H9 (cell line): ENCODE results near the gene RAB26. TPM values are rescaled to one million over a fixed set of nuclear protein-coding genes. Genes with fewer than 3 reads are reported as not detected.
"Not testable (repeated sequence)": the region's sequence is repeated elsewhere in the genome, so short reads cannot be mapped to it uniquely, and the experiment has no call there.

ENCODE experiments used
- DNase-seq: peaks from one replicate; pipeline ENCODE4 v3.0.0-alpha.2; 2017
- H2AFZ ChIP-seq: one replicate; pipeline ENCODE4 v1.6.1; 2013; ENCODE audit warnings: mild to moderate bottlenecking, low read length, control low read depth, moderate library complexity
- H2AK5ac ChIP-seq: 2 replicates; pipeline ENCODE4 v1.6.1; 2013; ENCODE audit warnings: low read length, control low read depth, mixed read lengths; ENCODE audit not compliant: insufficient read length
- H2BK120ac ChIP-seq: one replicate; pipeline ENCODE4 v1.6.1; 2013; ENCODE audit warnings: low read depth, mild to moderate bottlenecking, low read length, control low read depth, inconsistent platforms; ENCODE audit not compliant: poor library complexity, severe bottlenecking
- H2BK12ac ChIP-seq: 2 replicates; pipeline ENCODE4 v1.6.1; 2013; ENCODE audit warnings: low read length, control low read depth, mixed read lengths, low read depth; ENCODE audit not compliant: insufficient read length
- H2BK15ac ChIP-seq: 2 replicates; pipeline ENCODE4 v1.6.1; 2013; ENCODE audit warnings: low read depth, low read length, control low read depth
- H2BK20ac ChIP-seq: one replicate; pipeline ENCODE4 v1.6.1; 2013; ENCODE audit warnings: low read depth, mild to moderate bottlenecking, low read length, control low read depth, inconsistent platforms; ENCODE audit not compliant: poor library complexity, severe bottlenecking
- H2BK5ac ChIP-seq: 2 replicates; pipeline ENCODE4 v1.6.1; 2013; ENCODE audit warnings: low read length, control low read depth, mixed read lengths; ENCODE audit not compliant: insufficient read length
- H3K14ac ChIP-seq: 2 replicates; pipeline ENCODE4 v1.6.1; 2013; ENCODE audit warnings: low read length, control low read depth; ENCODE audit not compliant: insufficient read depth
- H3K18ac ChIP-seq: 2 replicates; pipeline ENCODE4 v1.6.1; 2013; ENCODE audit warnings: low read depth, mild to moderate bottlenecking, mixed read lengths, low read length, control low read depth; ENCODE audit not compliant: insufficient read length
- H3K23ac ChIP-seq: 2 replicates; pipeline ENCODE4 v1.6.1; 2013; ENCODE audit warnings: low read length, control low read depth, mixed read lengths, low read depth; ENCODE audit not compliant: insufficient read length
- H3K23me2 ChIP-seq: 2 replicates; pipeline ENCODE4 v1.6.1; 2013; ENCODE audit warnings: low read depth, mild to moderate bottlenecking, mixed read lengths, low read length, control low read depth; ENCODE audit not compliant: insufficient read length, poor library complexity, severe bottlenecking
- H3K27ac ChIP-seq: 2 replicates; pipeline ENCODE4 v1.5.1; 2013; ENCODE audit warnings: low read length, control low read depth, mixed read lengths, low read depth; ENCODE audit not compliant: insufficient read length
- H3K27me3 ChIP-seq: 2 replicates; pipeline ENCODE4 v1.6.1; 2013; ENCODE audit warnings: low read length, control low read depth, inconsistent platforms; ENCODE audit not compliant: insufficient read depth
- H3K4ac ChIP-seq: 2 replicates; pipeline ENCODE4 v1.6.1; 2013; ENCODE audit warnings: low read depth, mild to moderate bottlenecking, control low read depth, inconsistent platforms, low read length, moderate library complexity
- H3K4me1 ChIP-seq: 2 replicates; pipeline ENCODE4 v1.6.1; 2013; ENCODE audit warnings: low read length, control low read depth, inconsistent platforms; ENCODE audit not compliant: insufficient read depth
- H3K4me2 ChIP-seq: 2 replicates; pipeline ENCODE4 v1.6.1; 2013; ENCODE audit warnings: low read length, control low read depth, mixed read lengths; ENCODE audit not compliant: insufficient read length, insufficient read depth
- H3K56ac ChIP-seq: 2 replicates; pipeline ENCODE4 v1.6.1; 2013; ENCODE audit warnings: low read depth, mild to moderate bottlenecking, mixed read lengths, low read length, control low read depth; ENCODE audit not compliant: insufficient read length
- H3K79me1 ChIP-seq: 2 replicates; pipeline ENCODE4 v1.6.1; 2013; ENCODE audit warnings: low read depth, mild to moderate bottlenecking, moderate library complexity, low read length, control low read depth, inconsistent platforms; ENCODE audit not compliant: insufficient read depth, poor library complexity, severe bottlenecking
- H3K79me2 ChIP-seq: 2 replicates; pipeline ENCODE4 v1.6.1; 2013; ENCODE audit warnings: low read length, control low read depth, inconsistent platforms; ENCODE audit not compliant: insufficient read depth
- H3K9ac ChIP-seq: 2 replicates; pipeline ENCODE4 v1.6.1; 2013; ENCODE audit warnings: low read length, control low read depth, mixed read lengths; ENCODE audit not compliant: insufficient read length; ENCODE audit errors: extremely low read depth
- H3K9me3 ChIP-seq: one replicate; pipeline ENCODE4 v1.6.1; 2013; ENCODE audit warnings: low read depth, low read length, inconsistent platforms; ENCODE audit not compliant: control insufficient read depth
- H3T11ph ChIP-seq: one replicate; pipeline ENCODE4 v1.6.1; 2013; ENCODE audit warnings: mild to moderate bottlenecking, low read length, control low read depth, inconsistent platforms
- H4K20me1 ChIP-seq: one replicate; pipeline ENCODE4 v1.6.1; 2013; ENCODE audit not compliant: control insufficient read depth, insufficient read length, insufficient read depth
- H4K5ac ChIP-seq: 2 replicates; pipeline ENCODE4 v1.6.1; 2013; ENCODE audit warnings: low read depth, mild to moderate bottlenecking, mixed read lengths, low read length, control low read depth; ENCODE audit not compliant: insufficient read length
- H4K8ac ChIP-seq: replicated peaks from 2 replicates; pipeline ENCODE4 v1.6.1; 2013; ENCODE audit warnings: low read length, control low read depth, mixed read lengths, low read depth; ENCODE audit not compliant: insufficient read length
- H4K91ac ChIP-seq: 2 replicates; pipeline ENCODE4 v1.6.1; 2013; ENCODE audit warnings: low read depth, mild to moderate bottlenecking, moderate library complexity, mixed read lengths, low read length, control low read depth; ENCODE audit not compliant: insufficient read length
- H3K27ac Mint-ChIP-seq, 3 experiments: 2 replicates in 2 of 3; 3 replicates in 1 of 3; pipeline ENCODE4 v1.8.0; 2020 to 2021; ENCODE audit warnings: mixed read lengths in 3 of 3, mild to moderate bottlenecking in 1 of 3, moderate library complexity in 1 of 3
- H3K27me3 Mint-ChIP-seq: 2 replicates; pipeline ENCODE4 v1.8.0; 2021; ENCODE audit warnings: low read depth, mild to moderate bottlenecking, moderate library complexity, mixed read lengths
- H3K36me3 Mint-ChIP-seq, 3 experiments: 2 replicates in 2 of 3; 3 replicates in 1 of 3; pipeline ENCODE4 v1.8.0; 2020 to 2021; ENCODE audit warnings: low read depth in 3 of 3, mixed read lengths in 3 of 3; ENCODE audit not compliant: insufficient read depth in 1 of 3
- H3K4me1 Mint-ChIP-seq, 2 experiments: 2 replicates each; pipeline ENCODE4 v1.8.0; 2020; ENCODE audit warnings: mixed read lengths in 2 of 2
- H3K4me3 Mint-ChIP-seq, 2 experiments: 2 replicates in 1 of 2; 3 replicates in 1 of 2; pipeline ENCODE4 v1.8.0; 2020 to 2021; ENCODE audit warnings: mild to moderate bottlenecking in 2 of 2, mixed read lengths in 2 of 2, moderate library complexity in 1 of 2
- H3K9me3 Mint-ChIP-seq, 2 experiments: 2 replicates in 1 of 2; 3 replicates in 1 of 2; pipeline ENCODE4 v1.8.0; 2020; ENCODE audit warnings: mild to moderate bottlenecking in 2 of 2, mixed read lengths in 2 of 2, moderate library complexity in 1 of 2
- WGBS: extraction: QIAGEN DNeasy Blood & Tissue Kit; methylation state at CpG from one replicate; pipeline ENCODE4 v1.1.7; 2013; ENCODE audit warnings: missing lambda C conversion rate, low lambda C conversion rate, mixed read lengths; ENCODE audit not compliant: insufficient read length; ENCODE audit errors: extremely low coverage; 5-methylcytosine and 5-hydroxymethylcytosine counted together
- total RNA-seq: library from RNA; stranded (reverse); gene quantifications from 2 replicates; pipeline ENCODE4 v1.2.1, GENCODE V29; 2021

Gene RAB26
- total RNA-seq, 1 experiment from 2014 or later, result 2.4 TPM

- not testable (repeated sequence) for H3K9ac ChIP-seq, H3K56ac ChIP-seq
Measured at GRCh38 chr16:2117341-2117740, 31.1 kb upstream of the RAB26 start.

GRCh38 chr16:2117960-2118722 lies 30.3 kb upstream of the RAB26 start:
- H3K4me2 ChIP-seq, H4K20me1 ChIP-seq, H4K5ac ChIP-seq, H3K36me3 Mint-ChIP-seq, H2BK12ac ChIP-seq, H3K4me1 ChIP-seq, H2BK120ac ChIP-seq, H2AFZ ChIP-seq, H2BK20ac ChIP-seq, H4K91ac ChIP-seq, H3K9ac ChIP-seq, H3K79me1 ChIP-seq, H3K9me3 Mint-ChIP-seq, H3K23me2 ChIP-seq, H2BK5ac ChIP-seq, H3K79me2 ChIP-seq, DNase-seq, H3K4me1 Mint-ChIP-seq, H3K27me3 ChIP-seq, H2AK5ac ChIP-seq, H3K9me3 ChIP-seq, H4K8ac ChIP-seq, H3K4ac ChIP-seq, H2BK15ac ChIP-seq, H3K56ac ChIP-seq, H3K27ac ChIP-seq, H3K27me3 Mint-ChIP-seq, H3K4me3 Mint-ChIP-seq, H3K23ac ChIP-seq, H3T11ph ChIP-seq, H3K14ac ChIP-seq, H3K18ac ChIP-seq, H3K27ac Mint-ChIP-seq: not testable (repeated sequence)
- no CpG with 5 or more reads among the region's 35 CpGs for WGBS

More at GRCh38 chr16:2117341-2117740, 31.1 kb upstream of the RAB26 start:
- H2AFZ ChIP-seq, H2BK5ac ChIP-seq, H3K27me3 ChIP-seq, H3K9me3 Mint-ChIP-seq, H3K27ac ChIP-seq, DNase-seq, H3K4me2 ChIP-seq, H2BK20ac ChIP-seq, H3K23me2 ChIP-seq, H3K4me1 Mint-ChIP-seq, H3K27me3 Mint-ChIP-seq, H3K4me3 Mint-ChIP-seq, H3K27ac Mint-ChIP-seq, H4K91ac ChIP-seq, H4K8ac ChIP-seq, H4K5ac ChIP-seq, H3K4me1 ChIP-seq, H3K79me1 ChIP-seq, H4K20me1 ChIP-seq, H2BK12ac ChIP-seq, H2BK120ac ChIP-seq, H3K9me3 ChIP-seq, H3K14ac ChIP-seq, H3K4ac ChIP-seq, H3K23ac ChIP-seq, H2AK5ac ChIP-seq, H3T11ph ChIP-seq, H3K18ac ChIP-seq, H3K36me3 Mint-ChIP-seq, H2BK15ac ChIP-seq, H3K79me2 ChIP-seq: not testable (repeated sequence)
- no CpG with 5 or more reads among the region's 25 CpGs for WGBS
